GM21786 (cell line): Measurements from ENCODE around the gene SEMA3E.
"Not testable (repeated sequence)": the region's sequence is repeated elsewhere in the genome, so short reads cannot be mapped to it uniquely, and the experiment has no call there.

Experiments used
- ATAC-seq: cut with Tn5 transposase; IDR thresholded peaks from one replicate; pipeline ENCODE4 v1.9.1; 2021; ENCODE audit not compliant: unreplicated experiment

The SEMA3E gene

DNA sequence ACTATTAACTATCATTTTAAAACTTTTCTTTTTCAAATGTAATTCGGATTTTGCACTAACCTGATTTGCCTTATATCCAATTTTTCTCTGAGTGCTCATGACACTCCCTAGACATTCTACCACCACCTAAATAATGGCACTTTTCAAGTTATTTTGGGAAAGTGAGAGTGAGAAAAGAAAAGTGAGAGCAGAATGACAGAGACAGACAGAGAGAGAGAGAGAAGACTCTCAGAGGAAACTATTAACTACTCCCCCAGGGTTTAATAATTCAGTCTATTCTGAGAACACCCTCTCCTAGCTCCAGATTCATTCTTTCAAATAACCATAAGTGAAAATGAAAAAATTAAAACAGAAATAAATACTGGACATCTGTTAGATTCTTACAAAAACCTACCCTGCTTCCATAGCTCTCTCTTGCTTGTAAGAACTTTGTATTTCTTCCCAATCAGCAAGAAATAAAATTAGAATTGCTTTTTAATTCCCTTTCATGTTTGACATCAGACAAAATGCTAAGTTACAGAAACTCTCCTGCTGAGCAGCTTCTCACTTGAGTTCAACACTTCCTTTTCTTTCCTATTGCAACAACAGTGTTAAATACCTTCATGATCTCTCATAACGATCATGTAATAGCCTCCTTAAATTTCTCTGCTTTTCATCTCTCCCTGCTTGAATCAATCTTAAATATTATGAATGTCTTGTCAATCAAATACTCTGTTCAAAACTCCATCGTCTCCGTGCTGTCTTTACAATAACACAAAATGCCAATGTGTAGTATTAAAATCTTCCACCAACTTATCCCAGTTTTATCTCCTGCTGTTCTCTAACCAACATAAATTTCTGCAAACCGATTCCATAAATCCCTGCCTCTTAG, 191.7 kb downstream of the SEMA3E start:
- peak; percentile 93 for ATAC-seq

DNA sequence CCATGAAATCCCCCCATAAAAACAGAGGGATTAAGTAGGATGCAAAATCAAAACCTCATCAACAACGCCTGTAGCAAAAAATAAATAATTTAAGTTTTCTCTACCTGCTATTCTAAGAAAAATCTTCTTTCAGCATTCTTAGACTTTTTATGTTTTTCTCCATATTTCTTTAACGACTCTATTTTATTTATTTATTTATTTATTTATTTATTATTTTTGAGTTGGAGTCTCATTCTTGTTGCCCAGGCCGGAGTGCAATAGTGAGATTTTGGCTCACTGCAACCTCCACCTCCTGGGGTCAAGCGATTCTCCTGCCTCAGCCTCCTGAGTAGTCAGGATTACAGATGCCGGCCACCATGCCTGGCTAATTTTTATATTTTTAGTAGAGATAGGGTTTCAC, 192.5 kb downstream of the SEMA3E start:
- no peak for ATAC-seq

GRCh38 chr7:83455612-83456011, 193.3 kb downstream of the SEMA3E start:
- no peak for ATAC-seq

- no peak for ATAC-seq
Observed at GRCh38 chr7:83452256-83452655, 196.7 kb downstream of the SEMA3E start.

GRCh38 chr7:83451501-83452045, 197.4 kb downstream of the SEMA3E start:
- no peak for ATAC-seq

DNA sequence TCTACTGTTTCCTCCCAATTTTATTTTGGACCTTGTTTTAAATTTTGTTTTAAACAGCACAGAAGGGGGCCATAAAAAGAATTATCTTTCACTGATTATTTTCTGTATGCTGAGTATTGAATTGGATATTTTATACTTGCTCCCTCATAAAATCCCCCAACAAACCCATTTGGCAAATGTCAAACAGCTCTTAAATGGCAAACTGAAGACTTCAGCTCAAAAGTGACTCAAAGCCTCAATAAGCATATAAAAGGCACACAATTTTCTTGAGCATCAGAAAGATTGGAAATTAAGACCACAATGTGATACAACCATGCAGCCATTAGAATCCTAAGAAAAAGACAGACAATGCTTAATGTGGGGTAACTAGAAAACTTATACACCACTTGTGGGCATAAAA, 199.2 kb downstream of the SEMA3E start:
- no peak for ATAC-seq

DNA sequence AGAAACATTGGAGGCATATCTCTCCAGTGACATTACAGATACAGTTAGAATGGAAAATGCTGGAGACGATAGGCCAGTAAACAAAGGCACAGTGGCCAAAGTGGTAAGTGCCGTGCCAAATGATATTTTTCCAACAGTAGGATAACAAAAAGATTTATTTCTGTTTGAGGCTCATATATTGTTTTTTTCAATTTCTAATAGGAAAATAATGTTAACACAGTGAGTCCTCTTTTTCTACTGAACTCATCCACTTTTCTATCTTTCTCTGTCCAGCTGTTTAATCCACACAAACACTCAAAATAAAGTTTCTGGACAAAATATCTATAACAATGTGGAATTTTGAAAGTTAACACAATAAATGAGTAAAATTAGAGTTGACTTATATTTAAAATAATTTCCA, 201.3 kb downstream of the SEMA3E start:
- ATAC-seq, result no peak

- ATAC-seq, result no peak
Observed at GRCh38 chr7:83446102-83446669, 202.8 kb downstream of the SEMA3E start.

DNA sequence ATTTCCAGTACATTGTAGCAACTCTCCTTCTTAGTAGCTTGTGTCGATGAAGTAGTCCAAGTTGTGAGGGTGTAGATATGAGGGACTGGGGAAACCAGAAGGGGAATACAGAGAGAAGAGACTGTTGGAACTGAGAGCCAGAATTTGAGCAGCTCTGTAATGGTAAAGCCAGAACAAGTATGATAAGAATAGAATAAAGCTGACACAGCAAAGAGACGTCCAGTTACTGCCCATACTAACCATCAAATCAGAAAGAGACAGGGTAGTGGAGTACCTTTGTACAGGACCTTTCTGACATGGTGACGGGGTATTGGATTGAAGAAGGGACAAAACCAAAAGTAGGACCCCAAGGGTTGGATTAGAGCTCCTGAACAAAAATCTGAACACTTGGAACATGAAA, 206.0 kb downstream of the SEMA3E start:
- ATAC-seq, result no peak

- ATAC-seq, result no peak
Observed at GRCh38 chr7:83439026-83439425, 209.9 kb downstream of the SEMA3E start.

DNA sequence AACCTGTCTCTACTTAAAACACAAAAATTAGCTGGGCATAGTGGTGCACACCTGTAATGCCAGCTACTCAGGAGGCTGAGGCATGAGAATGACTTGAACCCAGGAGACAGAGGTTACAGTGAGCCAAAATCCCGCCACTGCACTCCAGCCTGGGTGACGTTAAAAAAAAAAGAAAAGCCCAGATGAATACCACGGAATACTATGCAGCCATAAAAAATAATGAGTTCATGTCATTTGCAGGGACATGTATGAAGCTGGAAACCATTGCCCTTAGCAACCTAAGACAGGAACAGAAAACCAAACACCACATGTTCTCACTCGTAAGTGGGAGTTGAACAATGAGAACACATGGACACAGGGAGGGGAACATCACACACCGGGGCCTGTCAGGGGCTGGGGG, 218.7 kb downstream of the SEMA3E start:
- ATAC-seq, result not testable (repeated sequence)

DNA sequence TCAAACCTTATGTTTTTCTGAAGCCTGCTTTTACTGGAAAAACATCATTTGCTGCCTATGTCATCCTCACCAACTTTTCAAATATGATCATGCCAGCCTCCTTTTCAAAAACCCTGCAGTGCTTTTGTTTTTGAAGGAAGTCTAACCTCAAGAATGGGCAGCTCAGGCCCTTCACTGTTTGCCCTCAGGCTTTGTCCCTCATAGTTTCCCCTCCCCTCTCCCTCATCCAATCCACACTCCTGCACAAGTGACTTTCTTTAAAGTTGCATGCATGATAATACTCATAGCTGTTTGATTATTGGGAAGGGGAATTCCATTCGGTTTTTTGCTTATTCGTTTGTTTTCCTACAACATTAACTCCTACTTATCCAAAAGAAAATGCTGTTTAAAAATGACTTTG, 219.4 kb downstream of the SEMA3E start:
- no peak for ATAC-seq

DNA sequence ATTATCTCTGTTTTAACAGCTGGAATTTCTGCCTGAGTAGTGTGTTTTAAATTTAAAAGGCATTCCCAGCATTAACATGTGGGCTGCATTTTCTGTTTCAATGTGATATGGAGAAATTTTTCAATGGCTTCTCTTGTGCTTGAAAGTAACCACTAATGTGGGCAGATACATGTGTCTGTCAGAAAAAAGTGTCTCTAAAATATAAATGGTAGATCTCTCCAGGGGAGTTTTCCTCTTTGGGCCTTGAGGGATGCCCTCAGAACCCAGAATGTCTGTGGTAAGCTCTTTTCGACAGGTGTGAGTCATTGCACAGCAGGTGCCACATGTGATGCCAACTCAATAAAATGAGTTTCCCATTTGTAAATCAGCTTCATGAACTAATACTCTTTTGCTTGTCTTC, 221.1 kb downstream of the SEMA3E start:
- ATAC-seq, result no peak

GRCh38 chr7:83426325-83426724, 222.6 kb downstream of the SEMA3E start:
- ATAC-seq, result no peak

DNA sequence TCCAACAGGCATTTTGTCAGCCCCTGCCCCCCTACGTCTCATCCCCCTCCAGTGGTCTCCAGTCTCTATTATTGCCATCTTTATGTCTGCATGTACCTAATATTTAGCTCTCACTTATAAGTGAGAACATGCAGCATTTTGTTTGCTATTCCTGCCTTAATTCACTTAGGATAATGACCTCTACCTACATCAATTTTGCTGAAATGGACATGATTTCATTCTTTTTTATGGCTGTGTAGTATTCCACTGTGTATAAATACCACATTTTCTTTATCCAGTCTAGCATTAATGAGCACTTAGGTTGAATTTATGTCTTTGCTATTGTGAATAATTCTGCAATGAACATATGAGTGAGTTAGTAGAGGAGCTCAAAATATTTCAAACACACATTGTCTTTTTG, 229.9 kb downstream of the SEMA3E start:
- ATAC-seq, result no peak

DNA sequence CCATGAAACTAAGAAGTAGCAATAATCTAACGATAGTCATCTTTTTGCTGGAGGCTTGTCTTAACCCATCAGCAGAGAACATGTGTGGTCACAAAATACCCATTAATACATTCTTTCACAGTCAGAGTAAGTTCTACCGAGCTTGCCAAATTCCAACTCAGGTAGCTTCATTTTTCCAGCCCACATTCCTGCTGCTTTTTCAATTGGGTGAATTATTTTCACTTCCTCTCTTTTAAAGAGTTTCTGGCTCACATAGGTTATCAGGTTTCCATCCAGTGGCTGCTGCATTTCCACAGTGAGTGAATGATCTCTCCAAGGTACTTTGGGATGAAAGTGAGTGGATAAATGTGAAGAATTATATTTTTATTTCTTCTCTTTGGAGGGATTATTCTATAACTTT, 233.1 kb downstream of the SEMA3E start:
- ATAC-seq, result no peak

DNA sequence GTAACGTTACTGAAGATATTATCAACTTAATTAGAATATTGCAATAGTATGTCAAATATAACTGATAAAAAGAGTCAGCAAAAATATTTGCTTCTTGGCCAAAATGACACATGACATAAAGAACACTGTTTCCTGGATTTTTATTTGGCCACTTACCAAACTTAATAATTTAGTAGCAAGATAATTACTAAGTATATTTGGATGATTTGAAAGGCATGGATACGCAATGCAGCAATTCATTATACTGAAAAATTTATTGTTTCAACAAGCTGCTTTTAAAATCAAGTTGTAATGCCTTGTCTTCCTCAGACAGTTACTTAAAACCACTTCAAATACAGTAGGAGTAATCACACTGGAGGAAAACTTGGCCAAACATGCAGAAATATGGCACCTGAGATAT, 234.0 kb downstream of the SEMA3E start:
- no peak for ATAC-seq

- ATAC-seq, result no peak
Observed at GRCh38 chr7:83413831-83414230, 235.1 kb downstream of the SEMA3E start.

- ATAC-seq, result no peak
Observed at GRCh38 chr7:83413424-83413823, 235.5 kb downstream of the SEMA3E start.

GRCh38 chr7:83410989-83411591, 237.8 kb downstream of the SEMA3E start:
- peak; percentile 68 for ATAC-seq

DNA sequence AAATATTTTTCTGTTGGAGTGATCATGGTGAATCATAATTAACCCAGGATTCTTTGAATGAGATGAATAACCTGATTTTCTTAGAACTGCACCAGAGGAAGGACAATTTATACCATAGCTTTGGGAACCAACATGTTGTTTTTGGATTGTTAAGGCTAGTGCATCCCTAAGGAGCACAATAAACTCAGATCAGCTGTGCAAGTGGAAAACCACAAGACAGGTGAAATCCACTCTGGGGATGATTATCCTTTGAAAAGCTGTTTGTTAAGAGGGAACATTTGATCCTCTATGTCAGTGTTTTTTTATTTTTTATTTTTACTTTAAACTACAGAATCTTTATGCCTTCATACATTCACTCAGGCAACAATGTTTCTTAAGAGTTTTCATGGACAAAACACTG, 254.2 kb downstream of the SEMA3E start:
- no peak for ATAC-seq

- no peak for ATAC-seq
Observed at GRCh38 chr7:83388436-83388835, 260.5 kb downstream of the SEMA3E start.
